Measurements from ENCODE around the gene GPC6. TPM values are rescaled to one million over a fixed set of nuclear protein-coding genes. Genes with fewer than 3 reads are reported as not detected.

Gene GPC6
- total RNA-seq, 5 donors from 2014 or later (not counting 1 experiment from before 2014, with no cell fraction given), result 0.03 to 0.18 (median 0.06) TPM; not detected in 2

DNA sequence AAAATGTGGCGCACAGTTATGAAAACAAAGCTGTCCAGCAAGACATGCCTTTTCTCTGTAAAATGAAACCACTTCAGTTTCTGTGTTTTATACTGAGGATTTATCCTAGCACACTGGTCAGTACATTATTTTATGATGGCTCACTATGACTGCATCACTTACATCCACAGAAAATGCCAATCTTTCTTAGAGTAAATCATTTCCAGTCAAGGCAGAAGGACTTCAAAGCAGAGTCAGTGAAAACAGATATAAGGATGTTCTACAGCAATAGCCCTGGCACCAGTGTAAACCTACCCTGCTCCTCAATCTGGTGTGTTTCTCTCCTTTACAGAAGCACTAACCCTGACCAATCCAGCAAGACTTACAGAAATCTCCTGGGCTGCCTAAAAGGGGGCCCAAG, 473.5 kb downstream of the GPC6 start:
- Mint-ChIP-seq H3K9me3 (peaks cover 2 to 8% (median 6%) of the 10 kb centered on the region in 3 donors), H3K4me1 (no peaks in the 10 kb centered on the region), H3K27me3 (no peaks in the 10 kb centered on the region), H3K27ac (no peak overlapping the region), H3K4me3 (no peak overlapping the region), H3K36me3 (no peaks in the 10 kb centered on the region)
- no peak for DNase-seq
- no peak for ATAC-seq (replicated peaks in 1 of 4)
- Histone ChIP-seq H3K9me3 (no peaks in the 10 kb centered on the region), H3K27ac (ENCODE audit: low read length) (no peak overlapping the region), H3K36me3 (ENCODE audit: control insufficient read depth in 2 of 2, extremely low read depth in 1 of 2, insufficient read depth in 1 of 2, low read length in 1 of 2) (no peaks in the 10 kb centered on the region), H3K27me3 (replicated peaks in 1 of 2; ENCODE audit: control insufficient read depth in 2 of 2, extremely low read depth in 1 of 2, insufficient read depth in 2 of 2, low read length in 1 of 2) (no peaks in the 10 kb centered on the region), H3K4me1 (ENCODE audit: control insufficient read depth in 1 of 2, extremely low read depth in 1 of 2, insufficient read depth in 2 of 2, low read length in 2 of 2) (no peaks in the 10 kb centered on the region), H3K4me3 (ENCODE audit: control insufficient read depth in 1 of 2, extremely low read depth in 1 of 2, low read length in 1 of 2) (no peak overlapping the region)
- no CpG with 5 or more reads among the region's 1 CpG for WGBS (ENCODE audit: insufficient coverage)
- POLR2A ChIA-PET, result no interaction called here
- CTCF ChIA-PET, result no interaction called here

DNA sequence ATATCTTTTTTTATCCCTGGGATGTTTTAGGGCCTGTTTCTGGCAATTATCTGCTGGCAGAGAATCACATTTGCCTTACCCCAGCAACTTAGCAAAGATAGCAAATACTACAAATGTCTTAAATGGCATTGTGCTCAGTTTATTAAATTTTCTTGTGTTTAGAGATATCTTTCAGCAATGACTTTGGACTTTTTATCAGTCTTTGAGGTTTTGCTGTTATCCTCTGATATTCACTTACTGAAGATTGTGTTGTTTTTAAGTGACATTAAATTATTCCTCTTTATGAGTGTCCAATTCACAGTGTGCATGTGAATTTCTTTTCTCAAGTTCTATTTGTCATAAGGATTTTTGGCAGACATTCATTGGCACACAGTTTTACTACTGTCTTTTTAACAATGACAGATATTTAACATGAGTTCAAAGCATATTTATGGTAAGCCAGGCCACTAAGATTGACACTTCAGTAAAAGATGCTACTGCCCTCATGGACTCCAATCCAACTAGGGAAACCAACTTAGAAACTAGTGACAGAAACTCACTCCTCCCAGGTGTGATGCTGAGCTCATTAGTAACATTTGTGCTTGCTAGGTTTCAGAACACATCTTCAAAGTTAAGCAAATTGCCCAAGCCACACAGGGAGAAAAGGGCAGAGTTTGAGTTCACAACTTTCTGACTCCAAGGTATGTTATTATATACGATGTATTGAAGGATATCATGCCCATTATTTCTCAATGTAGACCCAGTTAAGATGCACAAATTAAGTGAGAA, 481.9 kb downstream of the GPC6 start:
- H3K9me3 ChIP-seq, result no peaks in the 10 kb centered on the region
- CTCF ChIA-PET, result no interaction called here
- no peak overlapping the region for H3K4me3 ChIP-seq (ENCODE audit: control insufficient read depth in 1 of 2, extremely low read depth in 1 of 2, low read length in 1 of 2)
- no peak overlapping the region for H3K27ac Mint-ChIP-seq
- ATAC-seq (replicated peaks in 1 of 4) (no peak), DNase-seq (no peak)
- H3K36me3 Mint-ChIP-seq, result no peaks in the 10 kb centered on the region
- H3K27me3 Mint-ChIP-seq, result peaks cover 0 to 7% of the 10 kb centered on the region in 2 donors
- POLR2A ChIA-PET, result no interaction called here
- peaks cover 0 to 8% (median 0%) of the 10 kb centered on the region in 3 donors for H3K9me3 Mint-ChIP-seq
- no CpG with 5 or more reads among the region's 1 CpG for WGBS (ENCODE audit: insufficient coverage)
- H3K27me3 ChIP-seq (replicated peaks in 1 of 2; ENCODE audit: control insufficient read depth in 2 of 2, extremely low read depth in 1 of 2, insufficient read depth in 2 of 2, low read length in 1 of 2), result no peaks in the 10 kb centered on the region
- H3K4me1 ChIP-seq (ENCODE audit: control insufficient read depth in 1 of 2, extremely low read depth in 1 of 2, insufficient read depth in 2 of 2, low read length in 2 of 2), result no peaks in the 10 kb centered on the region
- H3K27ac ChIP-seq (ENCODE audit: low read length), result no peak overlapping the region
- no peak overlapping the region for H3K4me3 Mint-ChIP-seq
- no peaks in the 10 kb centered on the region for H3K36me3 ChIP-seq (ENCODE audit: control insufficient read depth in 2 of 2, extremely low read depth in 1 of 2, insufficient read depth in 1 of 2, low read length in 1 of 2)
- no peaks in the 10 kb centered on the region for H3K4me1 Mint-ChIP-seq

DNA sequence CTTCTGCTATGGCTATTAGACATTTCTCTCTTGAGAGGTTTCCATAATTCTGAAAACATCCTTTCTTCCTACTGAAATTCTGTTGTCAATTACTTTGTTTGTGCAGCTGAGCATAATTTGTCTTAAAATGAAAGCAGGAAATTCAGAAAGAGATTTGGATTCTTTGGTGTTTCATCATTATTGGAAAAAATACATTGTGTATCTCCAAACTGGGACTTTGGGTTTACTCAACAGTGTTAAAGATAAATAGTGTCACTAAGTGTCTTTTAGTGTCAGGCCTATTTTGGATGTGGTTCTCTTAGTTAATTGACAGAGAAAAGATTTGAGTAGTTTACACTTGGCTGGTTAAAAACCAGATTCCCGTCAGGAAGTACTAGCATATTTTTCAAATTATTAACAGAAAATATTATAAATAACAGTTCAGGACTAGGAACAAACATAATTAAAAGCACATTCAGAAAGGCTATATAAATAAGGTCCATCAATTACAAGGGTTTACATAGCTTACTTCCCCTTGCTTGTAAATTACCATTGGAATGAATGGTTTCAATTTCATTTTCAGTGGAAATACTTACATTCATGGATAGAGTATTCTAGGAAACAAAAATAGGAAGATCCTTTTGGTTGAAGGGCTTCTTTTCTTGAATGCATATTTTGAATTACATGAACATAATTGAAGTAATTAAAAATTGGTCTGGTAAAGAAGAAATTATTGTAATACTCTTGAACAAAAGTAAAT, 483.1 kb downstream of the GPC6 start:
- Mint-ChIP-seq H3K27me3 (peaks cover 0 to 7% of the 10 kb centered on the region in 2 donors), H3K27ac (no peak overlapping the region), H3K9me3 (peaks cover 9 to 19% (median 10%) of the 10 kb centered on the region in 3 donors), H3K36me3 (no peaks in the 10 kb centered on the region), H3K4me1 (no peaks in the 10 kb centered on the region), H3K4me3 (no peak overlapping the region)
- Histone ChIP-seq H3K27ac (ENCODE audit: low read length) (no peak overlapping the region), H3K36me3 (ENCODE audit: control insufficient read depth in 2 of 2, extremely low read depth in 1 of 2, insufficient read depth in 1 of 2, low read length in 1 of 2) (no peaks in the 10 kb centered on the region), H3K9me3 (peaks cover 2% of the 10 kb centered on the region), H3K4me3 (ENCODE audit: control insufficient read depth in 1 of 2, extremely low read depth in 1 of 2, low read length in 1 of 2) (no peak overlapping the region), H3K27me3 (replicated peaks in 1 of 2; ENCODE audit: control insufficient read depth in 2 of 2, extremely low read depth in 1 of 2, insufficient read depth in 2 of 2, low read length in 1 of 2) (no peaks in the 10 kb centered on the region), H3K4me1 (ENCODE audit: control insufficient read depth in 1 of 2, extremely low read depth in 1 of 2, insufficient read depth in 2 of 2, low read length in 2 of 2) (no peaks in the 10 kb centered on the region)
- ChIA-PET POLR2A (no interaction called here), CTCF (no interaction called here)
- ATAC-seq (replicated peaks in 1 of 4), result no peak
- DNase-seq, result no peak
- WGBS (ENCODE audit: insufficient coverage), result no CpG with 5 or more reads among the region's 1 CpG

DNA sequence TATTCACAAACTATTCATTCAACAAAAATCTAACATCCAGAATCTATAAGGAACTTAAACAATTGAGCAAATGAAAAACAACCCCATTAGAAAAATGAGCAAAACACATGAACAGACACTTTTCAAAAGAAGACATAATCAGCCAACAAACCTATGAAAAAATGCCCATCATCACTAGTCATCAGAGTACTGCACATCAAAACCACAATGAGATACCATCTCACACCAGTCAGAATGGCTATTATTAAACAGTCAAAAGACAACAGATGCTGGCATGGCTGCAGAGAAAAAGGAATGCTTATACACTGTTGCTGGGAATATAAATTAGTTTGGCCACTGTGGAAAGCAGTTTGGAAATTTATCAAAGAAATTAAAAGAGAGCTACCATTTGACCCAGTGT, 487.6 kb downstream of the GPC6 start:
- no peak for DNase-seq
- H3K9me3 Mint-ChIP-seq, result peaks cover 13 to 20% (median 18%) of the 10 kb centered on the region in 3 donors
- H3K9me3 ChIP-seq, result peaks cover 2% of the 10 kb centered on the region
- no peaks in the 10 kb centered on the region for H3K27me3 ChIP-seq (replicated peaks in 1 of 2; ENCODE audit: control insufficient read depth in 2 of 2, extremely low read depth in 1 of 2, insufficient read depth in 2 of 2, low read length in 1 of 2)
- H3K27me3 Mint-ChIP-seq, result peaks cover 0 to 4% of the 10 kb centered on the region in 2 donors
- H3K36me3 Mint-ChIP-seq, result no peaks in the 10 kb centered on the region
- ChIA-PET POLR2A (no interaction called here), CTCF (no interaction called here)
- no peak for ATAC-seq (replicated peaks in 1 of 4)
- no peak overlapping the region for H3K4me3 Mint-ChIP-seq
- H3K27ac ChIP-seq (ENCODE audit: low read length), result no peak overlapping the region
- H3K4me3 ChIP-seq (ENCODE audit: control insufficient read depth in 1 of 2, extremely low read depth in 1 of 2, low read length in 1 of 2), result no peak overlapping the region
- H3K4me1 ChIP-seq (ENCODE audit: control insufficient read depth in 1 of 2, extremely low read depth in 1 of 2, insufficient read depth in 2 of 2, low read length in 2 of 2), result no peaks in the 10 kb centered on the region
- H3K36me3 ChIP-seq (ENCODE audit: control insufficient read depth in 2 of 2, extremely low read depth in 1 of 2, insufficient read depth in 1 of 2, low read length in 1 of 2), result no peaks in the 10 kb centered on the region
- no peak overlapping the region for H3K27ac Mint-ChIP-seq
- H3K4me1 Mint-ChIP-seq, result no peaks in the 10 kb centered on the region

DNA sequence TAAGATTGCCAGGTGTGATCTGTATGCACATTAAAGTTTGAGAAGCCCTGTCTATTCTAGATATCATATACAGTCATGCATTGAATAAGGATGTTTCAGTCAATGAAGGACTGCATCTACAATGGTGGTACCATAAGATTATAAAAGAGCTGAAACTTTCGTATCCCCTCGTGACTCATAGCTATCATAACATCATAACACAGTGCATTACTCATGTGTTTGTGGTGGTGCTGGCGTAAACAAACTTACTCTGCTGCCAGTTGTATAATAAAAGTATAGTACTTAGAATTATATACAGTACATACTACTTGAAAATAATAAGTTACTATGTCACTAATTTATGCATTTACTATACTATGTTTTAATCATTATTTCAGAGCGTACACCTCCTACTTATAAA, 489.3 kb downstream of the GPC6 start:
- Histone ChIP-seq H3K4me1 (ENCODE audit: control insufficient read depth in 1 of 2, extremely low read depth in 1 of 2, insufficient read depth in 2 of 2, low read length in 2 of 2) (no peaks in the 10 kb centered on the region), H3K36me3 (ENCODE audit: control insufficient read depth in 2 of 2, extremely low read depth in 1 of 2, insufficient read depth in 1 of 2, low read length in 1 of 2) (no peaks in the 10 kb centered on the region), H3K27me3 (replicated peaks in 1 of 2; ENCODE audit: control insufficient read depth in 2 of 2, extremely low read depth in 1 of 2, insufficient read depth in 2 of 2, low read length in 1 of 2) (no peaks in the 10 kb centered on the region), H3K27ac (ENCODE audit: low read length) (no peak overlapping the region), H3K4me3 (ENCODE audit: control insufficient read depth in 1 of 2, extremely low read depth in 1 of 2, low read length in 1 of 2) (no peak overlapping the region), H3K9me3 (peaks cover 2% of the 10 kb centered on the region)
- Mint-ChIP-seq H3K4me3 (no peak overlapping the region), H3K27me3 (peaks cover 0 to 4% of the 10 kb centered on the region in 2 donors), H3K4me1 (no peaks in the 10 kb centered on the region), H3K27ac (no peak overlapping the region), H3K9me3 (peaks cover 17 to 27% (median 23%) of the 10 kb centered on the region in 3 donors), H3K36me3 (no peaks in the 10 kb centered on the region)
- ChIA-PET POLR2A (no interaction called here), CTCF (no interaction called here)
- ATAC-seq (replicated peaks in 1 of 4), result no peak
- no CpG with 5 or more reads among the region's 4 CpGs for WGBS (ENCODE audit: insufficient coverage)
- DNase-seq, result no peak

DNA sequence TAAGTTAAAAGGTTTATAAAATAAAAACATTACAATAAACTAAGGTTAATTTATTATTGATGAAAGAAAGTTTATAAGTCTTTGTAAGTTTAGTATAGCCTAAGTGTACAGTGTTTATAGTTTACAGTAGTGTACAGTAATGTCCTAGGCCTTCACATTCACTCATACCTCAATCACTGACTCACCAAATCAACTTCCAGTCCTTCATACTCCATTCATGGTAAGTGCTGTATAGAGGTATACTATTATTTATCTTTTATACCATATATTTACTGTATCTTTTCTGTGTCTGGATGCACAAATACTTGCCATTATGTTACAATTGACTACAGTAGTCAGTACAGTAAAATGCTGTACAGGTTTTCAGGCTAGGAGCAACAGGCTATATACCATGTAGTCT, 490.0 kb downstream of the GPC6 start:
- Mint-ChIP-seq H3K4me1 (no peaks in the 10 kb centered on the region), H3K36me3 (no peaks in the 10 kb centered on the region), H3K27ac (no peak overlapping the region), H3K9me3 (peaks cover 21 to 28% (median 23%) of the 10 kb centered on the region in 3 donors), H3K27me3 (no peaks in the 10 kb centered on the region), H3K4me3 (no peak overlapping the region)
- Histone ChIP-seq H3K4me3 (ENCODE audit: control insufficient read depth in 1 of 2, extremely low read depth in 1 of 2, low read length in 1 of 2) (no peak overlapping the region), H3K4me1 (ENCODE audit: control insufficient read depth in 1 of 2, extremely low read depth in 1 of 2, insufficient read depth in 2 of 2, low read length in 2 of 2) (no peaks in the 10 kb centered on the region), H3K36me3 (ENCODE audit: control insufficient read depth in 2 of 2, extremely low read depth in 1 of 2, insufficient read depth in 1 of 2, low read length in 1 of 2) (no peaks in the 10 kb centered on the region), H3K27me3 (replicated peaks in 1 of 2; ENCODE audit: control insufficient read depth in 2 of 2, extremely low read depth in 1 of 2, insufficient read depth in 2 of 2, low read length in 1 of 2) (no peaks in the 10 kb centered on the region), H3K9me3 (peaks cover 2% of the 10 kb centered on the region), H3K27ac (ENCODE audit: low read length) (no peak overlapping the region)
- CTCF ChIA-PET, result no interaction called here
- POLR2A ChIA-PET, result no interaction called here
- no peak for ATAC-seq (replicated peaks in 1 of 4)
- DNase-seq, result no peak

Data from T-cell (primary cell).